Measurements from ENCODE around the gene GRXCR1. TPM values are rescaled to one million over a fixed set of nuclear protein-coding genes. Genes with fewer than 3 reads are reported as not detected.

Gene GRXCR1
- total RNA-seq (not detected in 2 replicates), polyA plus RNA-seq (not detected in 2 replicates), polyA minus RNA-seq (not detected in 2 replicates)
- total RNA-seq (2013), result not detected

DNA sequence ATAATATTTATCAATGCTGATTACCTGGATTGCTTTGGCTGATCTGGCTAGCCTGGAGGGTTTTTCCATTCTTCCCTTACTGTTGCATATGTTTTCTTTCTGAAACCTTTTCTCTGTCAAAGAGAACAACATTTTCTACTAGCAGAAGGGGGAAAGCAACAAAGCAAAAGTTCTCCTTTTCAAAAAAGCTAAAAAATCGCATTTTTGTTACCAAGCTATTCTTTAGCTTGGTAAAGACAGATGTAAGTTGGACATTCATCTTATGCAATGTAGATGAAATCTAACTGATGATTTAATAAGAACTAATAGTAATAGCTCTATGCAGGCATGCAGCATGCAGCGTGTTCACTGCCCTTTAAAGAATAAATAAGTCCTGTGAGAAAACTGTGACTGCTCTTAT is at the start of gene GRXCR1:
Gene GRXCR1 (plus strand): TSS at position 301 of the 400 bp plus-strand sequence. CDS start 554 bp downstream, outside the sequence.
- Mint-ChIP-seq H3K27me3 (peaks cover 24% of the 10 kb centered on the region), H3K4me1 (no peaks in the 10 kb centered on the region), H3K9me3 (ENCODE audit: insufficient read depth) (no peaks in the 10 kb centered on the region), H3K27ac (no peak within 1 kb of the TSS), H3K4me3 (no peak within 1 kb of the TSS)
- Histone ChIP-seq H3K4me1 (ENCODE audit: control insufficient read depth in 2 of 2, insufficient read depth in 2 of 2, low read length in 2 of 2) (no peaks in the 10 kb centered on the region), H3K27me3 (replicated peaks in 1 of 4; ENCODE audit: control extremely low read depth in 1 of 4, control insufficient read depth in 3 of 4, insufficient read depth in 4 of 4, low read length in 3 of 4) (peaks cover 0 to 8% (median 1%) of the 10 kb centered on the region in 4 experiments), H3K36me3 (replicated peaks in 1 of 2; ENCODE audit: control extremely low read depth in 1 of 2, control insufficient read depth in 1 of 2, extremely low read depth in 1 of 2, insufficient read depth in 2 of 2, low read length in 1 of 2) (no peaks in the 10 kb centered on the region), H2AFZ (ENCODE audit: insufficient read depth, low read depth, low read length, poor library complexity, severe bottlenecking) (no peak within 1 kb of the TSS), H3K9me3 (ENCODE audit: control extremely low read depth in 1 of 3, control insufficient read depth in 2 of 3, insufficient read depth in 1 of 3, low read length in 2 of 3) (peaks cover 0 to 4% (median 1%) of the 10 kb centered on the region in 3 donors), H3K9ac (ENCODE audit: low read length) (no peak within 1 kb of the TSS), H3K27ac (ENCODE audit: low read length in 2 of 2) (no peak within 1 kb of the TSS), H3K79me2 (ENCODE audit: control insufficient read depth, insufficient read depth, low read length) (no peaks in the 10 kb centered on the region), H4K20me1 (ENCODE audit: control insufficient read depth, insufficient read depth, low read length, poor library complexity, severe bottlenecking) (no peaks in the 10 kb centered on the region), H3K4me2 (replicated peaks; ENCODE audit: low read depth, low read length, poor library complexity, severe bottlenecking) (no peak within 1 kb of the TSS), H3K4me3 (ENCODE audit: control extremely low read depth in 1 of 5, extremely low read depth in 1 of 5, insufficient read depth in 1 of 5, low read depth in 2 of 5, low read length in 4 of 5) (no peak within 1 kb of the TSS)
- ATAC-seq (ENCODE audit: low read depth), result no peak
- WGBS (ENCODE audit: insufficient coverage), result no CpG with 5 or more reads among the region's 2 CpGs
- TF ChIP-seq EZH2 (IDR thresholded peaks at IDR 0.05; ENCODE audit: borderline replicate concordance, insufficient read depth, low read depth, low read length, poor library complexity, severe bottlenecking), result no peak
- TF ChIP-seq, protein P1, sequence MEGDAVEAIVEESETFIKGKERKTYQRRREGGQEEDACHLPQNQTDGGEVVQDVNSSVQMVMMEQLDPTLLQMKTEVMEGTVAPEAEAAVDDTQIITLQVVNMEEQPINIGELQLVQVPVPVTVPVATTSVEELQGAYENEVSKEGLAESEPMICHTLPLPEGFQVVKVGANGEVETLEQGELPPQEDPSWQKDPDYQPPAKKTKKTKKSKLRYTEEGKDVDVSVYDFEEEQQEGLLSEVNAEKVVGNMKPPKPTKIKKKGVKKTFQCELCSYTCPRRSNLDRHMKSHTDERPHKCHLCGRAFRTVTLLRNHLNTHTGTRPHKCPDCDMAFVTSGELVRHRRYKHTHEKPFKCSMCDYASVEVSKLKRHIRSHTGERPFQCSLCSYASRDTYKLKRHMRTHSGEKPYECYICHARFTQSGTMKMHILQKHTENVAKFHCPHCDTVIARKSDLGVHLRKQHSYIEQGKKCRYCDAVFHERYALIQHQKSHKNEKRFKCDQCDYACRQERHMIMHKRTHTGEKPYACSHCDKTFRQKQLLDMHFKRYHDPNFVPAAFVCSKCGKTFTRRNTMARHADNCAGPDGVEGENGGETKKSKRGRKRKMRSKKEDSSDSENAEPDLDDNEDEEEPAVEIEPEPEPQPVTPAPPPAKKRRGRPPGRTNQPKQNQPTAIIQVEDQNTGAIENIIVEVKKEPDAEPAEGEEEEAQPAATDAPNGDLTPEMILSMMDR (IDR thresholded peaks at IDR 0.05), result no peak
- no peak for DNase-seq
- POLR2A ChIA-PET, result no interaction called here
- intact Hi-C loops (cut with micrococcal nuclease), result no loop called here
- CTCF ChIA-PET, result no interaction called here

DNA sequence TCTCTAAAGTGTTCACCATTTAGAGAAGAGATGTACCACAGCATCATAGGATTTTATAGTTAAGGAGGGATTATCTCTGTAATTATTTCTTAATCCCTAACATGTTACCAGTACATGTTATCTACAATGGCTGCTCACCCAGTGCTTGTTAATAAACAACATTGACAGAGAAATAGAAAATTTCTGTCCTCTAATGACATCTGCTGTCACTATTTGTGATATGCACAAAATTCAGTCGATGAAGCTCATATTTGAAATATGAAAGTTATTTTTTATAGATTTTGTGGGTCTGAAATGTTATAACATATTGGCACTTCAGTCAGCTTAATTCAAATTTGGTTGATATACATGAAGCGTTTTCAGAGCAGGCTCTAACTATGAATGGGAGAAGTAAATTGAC is 48.8 kb upstream of the GRXCR1 start:
- H3K9me3 Mint-ChIP-seq (ENCODE audit: insufficient read depth), result no peaks in the 10 kb centered on the region
- no peaks in the 10 kb centered on the region for H3K36me3 ChIP-seq (replicated peaks in 1 of 2; ENCODE audit: control extremely low read depth in 1 of 2, control insufficient read depth in 1 of 2, extremely low read depth in 1 of 2, insufficient read depth in 2 of 2, low read length in 1 of 2)
- no peak overlapping the region for H2AFZ ChIP-seq (ENCODE audit: insufficient read depth, low read depth, low read length, poor library complexity, severe bottlenecking)
- H3K4me2 ChIP-seq (replicated peaks; ENCODE audit: low read depth, low read length, poor library complexity, severe bottlenecking), result no peak overlapping the region
- H3K4me3 Mint-ChIP-seq, result no peak overlapping the region
- H3K9ac ChIP-seq (ENCODE audit: low read length), result no peak overlapping the region
- ChIA-PET POLR2A (no interaction called here), CTCF (interaction anchor here (1.0 to 2.7 kb wide), 2 partner anchors 275 to 278 kb away, joined by 3 to 8 read pairs; no protein-coding TSS in a partner anchor)
- ATAC-seq (ENCODE audit: low read depth) (no peak), DNase-seq (no peak)
- H3K9me3 ChIP-seq (ENCODE audit: control extremely low read depth in 1 of 3, control insufficient read depth in 2 of 3, insufficient read depth in 1 of 3, low read length in 2 of 3), result no peaks in the 10 kb centered on the region
- no peaks in the 10 kb centered on the region for H3K79me2 ChIP-seq (ENCODE audit: control insufficient read depth, insufficient read depth, low read length)
- TF ChIP-seq EZH2 (IDR thresholded peaks at IDR 0.05; ENCODE audit: borderline replicate concordance, insufficient read depth, low read depth, low read length, poor library complexity, severe bottlenecking), result no peak
- TF ChIP-seq, protein P1 (IDR thresholded peaks at IDR 0.05), result no peak
- no peak overlapping the region for H3K27ac ChIP-seq (ENCODE audit: low read length in 2 of 2)
- peaks cover 11% of the 10 kb centered on the region for H3K27me3 Mint-ChIP-seq
- H3K27ac Mint-ChIP-seq, result no peak overlapping the region
- H4K20me1 ChIP-seq (ENCODE audit: control insufficient read depth, insufficient read depth, low read length, poor library complexity, severe bottlenecking), result no peaks in the 10 kb centered on the region
- H3K4me1 ChIP-seq (ENCODE audit: control insufficient read depth in 2 of 2, insufficient read depth in 2 of 2, low read length in 2 of 2), result no peaks in the 10 kb centered on the region
- no peaks in the 10 kb centered on the region for H3K4me1 Mint-ChIP-seq
- H3K27me3 ChIP-seq (replicated peaks in 1 of 4; ENCODE audit: control extremely low read depth in 1 of 4, control insufficient read depth in 3 of 4, insufficient read depth in 4 of 4, low read length in 3 of 4), result peaks cover 0 to 3% (median 1%) of the 10 kb centered on the region in 4 experiments
- H3K4me3 ChIP-seq (ENCODE audit: control extremely low read depth in 1 of 5, extremely low read depth in 1 of 5, insufficient read depth in 1 of 5, low read depth in 2 of 5, low read length in 4 of 5), result no peak overlapping the region
- intact Hi-C loops (cut with micrococcal nuclease), result no loop called here
- no CpG with 5 or more reads among the region's 2 CpGs for WGBS (ENCODE audit: insufficient coverage)

Measured in B cell (primary cell).